Activated CD8-positive, alpha-beta memory T cell treated with anti-CD3 and anti-CD28 coated beads for 24 hours (primary cell): Measurements from ENCODE around the gene EFNA1.
A peak's percentile ranks its signal among the peaks of the same experiment; 100 is the strongest.
"Not testable (repeated sequence)": the region's sequence is repeated elsewhere in the genome, so short reads cannot be mapped to it uniquely, and the experiment has no call there.

Experiments used
- DNase-seq: peaks from one replicate; pipeline ENCODE4 v3.0.0-alpha.2; 2020

EFNA1 gene

DNA sequence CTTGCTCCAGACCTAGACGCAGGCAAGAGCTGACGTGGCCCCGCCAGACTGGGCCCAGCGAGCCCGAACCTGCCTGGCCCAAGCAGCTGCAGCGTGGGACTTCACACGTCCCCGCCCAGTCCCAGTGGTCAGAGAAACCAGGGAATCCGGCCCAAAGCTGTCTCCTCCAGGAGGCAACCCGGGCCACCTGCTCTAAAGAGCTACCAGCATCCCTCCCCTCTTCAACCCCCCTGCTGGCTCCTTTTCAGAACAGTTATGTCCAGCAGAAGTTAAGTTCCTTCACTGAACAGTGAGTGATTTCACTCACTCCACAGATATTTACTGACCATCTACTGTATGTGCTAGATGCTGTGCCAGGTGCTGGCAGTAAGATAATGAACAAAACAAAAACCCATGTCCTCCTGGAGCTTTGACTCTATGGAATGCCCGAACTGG is 2.1 kb upstream of the EFNA1 start:
- DNase-seq, result no peak

DNA sequence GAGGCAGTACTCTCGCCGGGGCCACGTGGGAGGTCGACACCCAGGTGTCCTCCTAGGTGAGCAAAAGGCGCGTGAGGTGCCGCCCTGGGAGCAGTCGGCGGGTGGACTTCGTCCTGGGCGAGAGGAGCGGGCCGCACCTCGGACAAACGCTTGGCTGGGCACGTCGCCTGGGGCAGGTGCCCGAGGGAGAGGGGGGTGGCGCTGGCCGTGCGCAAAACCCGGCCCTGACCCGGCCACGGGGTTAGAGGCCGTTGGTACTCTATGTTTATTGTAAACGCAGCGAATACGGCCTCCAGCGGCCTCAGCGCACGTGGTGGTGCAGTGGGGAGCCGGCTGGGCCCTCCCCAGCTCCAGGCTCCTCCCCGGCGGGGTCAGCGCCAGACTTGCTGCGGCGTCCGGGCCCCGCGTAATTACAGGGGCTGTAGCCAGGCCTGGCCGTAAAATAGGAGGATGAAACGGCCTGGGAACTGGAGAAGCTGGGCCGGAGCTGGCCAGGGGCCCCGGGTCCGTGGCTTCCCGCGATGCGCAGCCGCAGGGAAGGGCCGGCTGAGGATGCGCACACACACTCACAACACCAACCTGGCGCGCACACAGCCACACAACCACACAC is 1.6 kb upstream of the EFNA1 start:
- DNase-seq, result peak; percentile 55

- DNase-seq, result peak; percentile 67
Measured at GRCh38 chr1:155126556-155127104, 1.0 kb upstream of the EFNA1 start.

DNA sequence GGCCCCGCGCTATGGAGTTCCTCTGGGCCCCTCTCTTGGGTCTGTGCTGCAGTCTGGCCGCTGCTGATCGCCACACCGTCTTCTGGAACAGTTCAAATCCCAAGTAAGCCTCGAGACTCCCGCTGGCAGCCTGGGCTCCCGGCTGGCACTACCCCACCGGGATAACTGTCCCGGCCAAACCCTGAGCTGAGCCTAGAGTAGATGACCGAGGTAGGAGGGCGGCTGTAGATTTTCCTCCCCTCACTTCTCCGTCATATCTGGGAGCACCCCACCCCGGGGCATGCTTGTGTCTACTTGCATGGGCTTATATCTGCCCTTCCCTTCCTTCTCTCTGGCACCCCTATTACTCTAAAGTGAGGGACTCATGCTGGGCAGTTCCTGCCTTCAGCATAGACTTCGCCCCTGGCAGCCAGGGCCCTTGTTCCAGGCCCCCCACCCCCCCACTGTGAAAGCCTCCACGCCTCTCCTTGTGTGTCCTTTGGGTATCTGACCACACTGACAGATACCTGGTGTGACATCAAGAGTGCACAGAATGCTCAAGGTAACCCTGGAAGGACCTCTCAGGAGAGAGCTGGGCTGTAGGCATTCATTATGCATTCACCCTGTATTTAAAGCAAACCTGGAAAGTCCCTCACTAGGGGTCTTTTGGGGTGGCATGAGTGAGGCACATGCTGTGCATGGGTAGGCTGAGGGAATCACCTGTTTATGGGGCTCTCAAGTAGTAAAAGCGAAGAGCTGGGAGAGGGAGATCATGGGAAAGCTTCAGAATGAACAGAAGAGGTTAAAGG is 485 bp downstream of the EFNA1 start:
- peak; percentile 56 for DNase-seq

DNA sequence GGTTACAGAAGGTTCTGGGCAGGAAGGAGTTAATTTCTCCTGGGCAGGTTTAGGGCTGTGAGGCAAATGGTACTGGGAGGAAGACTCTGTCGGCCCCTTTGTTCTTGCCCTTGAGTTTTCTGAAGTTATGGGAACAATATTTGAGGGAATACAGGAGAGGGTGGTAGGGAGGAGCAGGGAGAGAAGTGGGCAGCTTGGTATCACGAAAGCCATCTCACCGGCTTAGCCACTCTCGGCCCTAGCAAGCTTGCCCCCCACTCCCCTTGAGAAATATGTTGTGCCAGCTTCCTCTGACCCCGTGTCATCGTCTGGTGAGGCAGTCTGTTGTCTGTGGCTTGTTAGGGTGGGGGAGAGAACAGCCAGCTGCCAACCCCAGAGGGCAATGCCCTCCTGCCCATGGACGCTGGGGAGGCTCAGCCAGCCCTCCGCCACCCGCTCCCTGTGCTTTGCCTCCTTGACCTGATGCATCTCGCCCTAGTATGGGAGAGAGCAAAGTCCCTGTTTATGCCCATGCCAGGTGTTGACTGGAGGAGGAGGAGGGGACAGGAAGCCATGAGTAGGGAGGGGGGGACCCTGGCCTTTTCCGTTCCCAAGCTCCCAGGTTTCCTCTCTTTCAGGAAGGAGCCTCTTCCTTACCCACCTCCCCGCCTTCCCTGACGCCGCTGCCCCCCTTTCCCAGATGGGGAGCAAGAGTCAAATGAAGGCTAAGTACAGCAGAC is 1.2 kb downstream of the EFNA1 start:
- peak; percentile 61 for DNase-seq

- DNase-seq, result no peak
Measured at GRCh38 chr1:155130272-155131006, 2.8 kb downstream of the EFNA1 start.

GRCh38 chr1:155131285-155131684 is 3.6 kb downstream of the EFNA1 start:
- no peak for DNase-seq

DNA sequence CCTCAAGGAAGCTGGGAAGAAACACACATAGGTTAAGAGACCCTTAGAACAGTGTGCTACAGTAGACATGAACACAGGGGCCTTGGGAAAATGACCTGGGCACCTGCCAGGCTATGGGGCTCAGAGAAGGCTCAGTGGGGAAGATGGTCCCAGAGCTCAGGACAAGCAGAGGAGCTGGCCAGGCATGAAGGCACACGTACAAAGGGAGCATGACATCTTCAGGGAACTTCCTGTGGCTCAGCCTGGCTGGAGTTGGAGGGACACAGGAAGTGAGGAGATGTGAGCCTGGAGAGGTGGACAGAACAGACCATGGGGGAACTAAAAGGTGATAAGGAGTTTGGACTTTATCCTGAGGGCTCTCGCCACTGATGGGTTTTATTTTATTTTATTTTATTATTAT is 4.2 kb downstream of the EFNA1 start:
- DNase-seq, result no peak

- DNase-seq, result no peak
Measured at GRCh38 chr1:155133799-155134281, 6.2 kb downstream of the EFNA1 start.

GRCh38 chr1:155134322-155134721 is 6.6 kb downstream of the EFNA1 start:
- no peak for DNase-seq

GRCh38 chr1:155134880-155135414 is 7.3 kb downstream of the EFNA1 start:
- peak; percentile 83 for DNase-seq

DNA sequence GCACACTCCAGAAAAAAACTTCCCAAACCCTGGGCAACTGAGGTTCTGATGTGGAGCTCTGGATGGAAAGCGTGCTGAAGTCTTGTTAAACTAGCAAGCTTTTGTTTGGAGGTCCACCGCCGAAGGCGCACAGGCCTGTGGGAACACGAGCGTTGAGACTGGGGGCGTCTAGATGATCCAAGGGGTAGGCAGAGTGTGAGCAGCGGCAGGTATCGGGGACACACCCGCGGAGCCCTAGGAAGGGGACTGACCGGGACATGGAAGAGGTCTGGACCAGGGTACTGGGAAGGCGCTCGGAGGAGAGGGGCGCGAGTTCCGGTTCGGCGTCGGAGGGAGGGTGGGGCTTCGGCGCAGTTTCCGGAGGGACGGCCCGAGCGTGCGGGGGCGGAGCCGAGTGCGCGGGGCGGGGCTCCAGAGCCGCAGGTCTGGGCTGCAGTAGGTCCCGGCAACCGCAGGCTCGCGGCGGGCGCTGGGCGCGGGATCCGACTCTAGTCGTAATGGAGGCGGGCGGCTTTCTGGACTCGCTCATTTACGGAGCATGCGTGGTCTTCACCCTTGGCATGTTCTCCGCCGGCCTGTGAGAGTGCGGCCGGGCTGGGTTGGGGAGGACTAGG is 7.8 kb downstream of the EFNA1 start, which contains the start of gene SLC50A1:
TSS of gene SLC50A1 (plus strand) at position 438 of the 614 bp plus-strand sequence. CDS start at position 498, 60 bp downstream.
- peak; percentile 96 for DNase-seq

- DNase-seq, result peak; percentile 67
Measured at GRCh38 chr1:155136748-155137147, 9.1 kb downstream of the EFNA1 start.

DNA sequence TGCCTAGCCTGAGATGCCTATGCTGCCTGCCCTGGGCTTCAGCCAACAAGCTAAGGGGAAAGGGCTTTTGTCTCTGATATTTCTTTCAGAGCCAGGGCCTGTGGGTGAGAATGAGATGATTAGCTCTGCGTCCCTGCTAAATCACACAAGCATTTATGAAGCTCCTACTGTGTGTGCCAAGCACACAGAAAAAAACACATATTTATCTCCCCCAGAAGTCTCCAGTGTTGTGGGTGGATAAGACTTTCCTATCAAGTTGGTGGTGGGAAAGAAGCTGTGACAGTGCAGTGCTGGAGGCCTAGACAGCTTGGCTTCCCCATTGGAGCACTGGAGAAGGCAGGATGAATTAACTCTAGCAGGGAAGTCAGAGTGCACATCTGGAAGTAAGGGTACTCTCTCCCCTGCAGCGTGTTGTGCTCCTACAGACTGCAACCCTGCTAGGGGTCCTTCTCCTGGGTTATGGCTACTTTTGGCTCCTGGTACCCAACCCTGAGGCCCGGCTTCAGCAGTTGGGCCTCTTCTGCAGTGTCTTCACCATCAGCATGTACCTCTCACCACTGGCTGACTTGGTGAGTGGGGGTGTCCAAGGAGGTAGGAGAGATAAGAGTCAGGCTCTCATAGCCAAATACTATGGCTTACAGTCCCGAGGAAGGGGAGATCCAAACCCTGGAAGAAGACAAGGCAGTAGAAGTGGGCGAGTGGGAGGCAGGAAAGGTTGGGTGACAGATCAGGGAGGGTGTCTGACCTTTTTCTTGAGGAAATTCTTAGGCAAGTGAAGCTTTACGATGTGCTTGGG is 9.7 kb downstream of the EFNA1 start:
- DNase-seq, result no peak

DNA sequence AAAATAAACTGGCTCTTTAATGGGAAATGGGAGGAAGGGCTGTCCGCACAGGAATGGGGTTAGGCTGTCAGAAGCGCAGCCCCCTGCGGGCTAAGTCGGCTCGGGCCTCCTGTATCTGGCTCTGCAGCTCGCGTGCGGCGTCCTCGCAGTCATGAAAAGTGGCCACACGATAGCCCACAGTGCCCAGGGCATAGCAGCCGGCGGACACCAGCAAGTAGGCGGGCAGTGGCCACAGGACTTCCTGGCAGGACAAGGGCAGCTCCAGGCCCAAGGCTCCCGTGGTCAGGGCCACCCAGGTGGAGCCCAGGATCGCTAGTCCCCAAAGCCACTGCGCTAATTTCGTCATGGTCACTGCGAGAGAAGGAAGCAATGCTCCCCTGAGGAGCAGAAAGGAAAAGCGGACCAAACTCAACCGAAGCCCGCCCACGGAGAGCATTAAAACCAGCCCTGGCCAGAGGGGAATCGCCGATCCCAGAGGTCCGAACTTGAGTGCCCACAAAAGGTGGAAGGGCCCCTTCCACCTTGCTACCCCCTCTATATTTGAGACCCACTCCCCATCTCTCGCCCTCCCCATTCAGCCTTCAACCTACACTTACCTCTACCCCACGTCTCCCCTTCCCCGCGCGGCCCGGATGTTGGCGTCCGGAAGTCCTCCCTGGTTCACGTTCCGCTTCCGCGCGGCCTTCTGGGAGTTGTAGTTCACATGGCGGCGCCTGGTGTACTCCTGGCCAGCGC is 12.4 kb downstream of the EFNA1 start, which contains the start of gene DPM3:
TSS of gene DPM3 (minus strand) at position 637 of the 735 bp plus-strand sequence. CDS start at position 346, 291 bp downstream.
- DNase-seq, result peak; percentile 94

DNA sequence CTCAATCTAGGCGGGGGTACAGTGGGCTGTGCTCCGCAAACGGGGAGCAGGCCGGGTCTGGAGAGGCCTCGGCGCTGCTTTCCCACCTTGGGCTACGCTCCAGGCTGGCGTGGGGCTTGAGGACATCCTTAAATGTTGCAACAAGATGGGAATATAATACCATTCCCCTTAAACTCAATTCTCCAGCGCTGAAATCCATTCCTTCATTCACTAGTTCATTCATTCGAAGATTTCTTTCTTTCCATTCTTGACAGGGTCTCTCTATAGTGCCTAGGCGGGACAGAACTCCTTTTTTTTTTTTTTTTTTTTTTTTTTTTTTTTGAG is 12.9 kb downstream of the EFNA1 start:
- no peak for DNase-seq

DNA sequence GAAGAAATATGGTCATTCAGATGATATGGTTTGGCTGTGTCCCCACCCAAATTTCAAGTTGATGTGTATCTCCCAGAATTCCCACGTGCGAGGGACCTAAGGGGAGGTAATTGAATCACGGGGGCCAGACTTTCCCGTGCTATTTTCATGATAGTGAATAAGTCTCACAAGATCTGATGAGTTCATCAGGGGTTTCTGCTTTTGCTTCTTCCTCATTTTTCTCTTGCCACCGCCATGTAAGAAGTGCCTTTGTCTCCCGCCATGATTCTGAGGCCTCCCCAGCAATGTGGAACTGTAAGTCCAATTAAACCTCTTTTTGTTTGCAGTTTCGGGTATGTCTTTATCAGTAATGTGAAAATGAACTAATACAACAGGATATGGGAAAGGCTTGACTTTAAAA is 14.1 kb downstream of the EFNA1 start:
- DNase-seq, result no peak

GRCh38 chr1:155145491-155145890 is 17.8 kb downstream of the EFNA1 start:
- no peak for DNase-seq

GRCh38 chr1:155155996-155156643 is 28.4 kb downstream of the EFNA1 start:
- not testable (repeated sequence) for DNase-seq

GRCh38 chr1:155158991-155159390 is 31.3 kb downstream of the EFNA1 start:
- no peak for DNase-seq
